HCT116 (cell line): ENCODE data around the gene ZNF804A. TPM values are rescaled to one million over a fixed set of nuclear protein-coding genes. Genes with fewer than 3 reads are reported as not detected.

Experiments
- ATAC-seq: fragments of 200-7000 bp; cut with Tn5 transposase; 2 replicates; pipeline ENCODE4 v1.9.1; 2020; ENCODE audit warnings: mild to moderate bottlenecking, moderate library complexity
- BruUV-seq: library from RNA; stranded (reverse); fragments of 400-500 nt; replicated peaks from 2 replicates; lab custom pipeline; 2021; lab: Mats Ljungman, UMichigan
- CTCF ChIA-PET: fragments of 300-600 bp; sonication (Branson Sonifier 250); formaldehyde crosslinking; loops from one replicate; lab custom pipeline; 2021; ENCODE audit warnings: antibody characterized with exemption; lab: Charles Lee
- POLR2A ChIA-PET: fragments of 300-600, 350-600 bp; sonication (Branson Sonifier 250); formaldehyde crosslinking; loops from one replicate; lab custom pipeline; 2021; ENCODE audit warnings: antibody characterized with exemption; lab: Charles Lee
- RAD21 ChIA-PET, 2 experiments: fragments of 300-600 bp; sonication (Branson Sonifier 250); formaldehyde crosslinking; loops; one replicate each; lab custom pipeline; 2023; ENCODE audit warnings: low total read pairs in 2 of 2; ENCODE audit not compliant: uncharacterized antibody in 2 of 2, unreplicated experiment in 2 of 2, low non-redundant PET in 1 of 2; lab: Charles Lee
- DNase-seq: peaks from one replicate; pipeline ENCODE4 v3.0.0-alpha.2; 2010; ENCODE audit warnings: low read depth, low spot score
- H2AFZ ChIP-seq: fragments of 200-600 bp; shearing (Covaris generic), sonication (generic); 2 replicates; pipeline ENCODE4 v1.6.1; 2017; ENCODE audit warnings: low read depth, mixed run types, mixed read lengths, antibody characterized with exemption, low read length; ENCODE audit not compliant: poor library complexity, severe bottlenecking
- H3K27ac ChIP-seq: 2 replicates; pipeline ENCODE4 v1.5.1; 2012; ENCODE audit warnings: low read depth, low read length
- H3K27me3 ChIP-seq: fragments of 200-600 bp; sonication (generic); 2 replicates; pipeline ENCODE4 v1.6.1; 2016; ENCODE audit warnings: mixed run types, low read length, mixed read lengths; ENCODE audit not compliant: insufficient read depth
- H3K36me3 ChIP-seq, 2 experiments: fragments of 200-500 bp in 1 of 2; fragments of 200-600 bp in 1 of 2; sonication (Bioruptor generic) in 1 of 2; sonication (generic) in 1 of 2; 2 replicates each; pipeline versions ENCODE4 v1.5.1 to v1.6.1; 2014 to 2016; ENCODE audit warnings: low read length in 2 of 2, inconsistent platforms in 1 of 2, mixed read lengths in 1 of 2, mixed run types in 1 of 2; ENCODE audit not compliant: insufficient read depth in 2 of 2, control insufficient read depth in 1 of 2
- H3K4me1 ChIP-seq, 2 experiments: fragments of 200-600 bp in 1 of 2; sonication (generic) in 1 of 2; 2 replicates each; pipeline versions ENCODE4 v1.5.1 to v1.6.1; 2012 to 2017; ENCODE audit warnings: low read length in 2 of 2, inconsistent platforms in 1 of 2, mild to moderate bottlenecking in 1 of 2, mixed read lengths in 1 of 2, mixed run types in 1 of 2, moderate library complexity in 1 of 2; ENCODE audit not compliant: insufficient read depth in 2 of 2, control insufficient read depth in 1 of 2
- H3K4me2 ChIP-seq: fragments of 200-600 bp; sonication (generic); 2 replicates; pipeline ENCODE4 v1.6.1; 2017; ENCODE audit warnings: mixed run types, low read length, mixed read lengths
- H3K4me3 ChIP-seq, 2 experiments: fragments of 200-600 bp in 1 of 2; sonication (generic) in 1 of 2; replicated peaks in 1 of 2; 2 replicates each; pipeline ENCODE4 v1.5.1; 2011 to 2016; ENCODE audit warnings: low read length in 2 of 2, control low read depth in 1 of 2, low read depth in 1 of 2, mild to moderate bottlenecking in 1 of 2, mixed read lengths in 1 of 2, mixed run types in 1 of 2
- H3K79me2 ChIP-seq: fragments of 200-600 bp; sonication (generic); 2 replicates; pipeline ENCODE4 v1.6.1; 2017; ENCODE audit warnings: mild to moderate bottlenecking, mixed run types, low read length, moderate library complexity, mixed read lengths; ENCODE audit not compliant: insufficient read depth
- H3K9ac ChIP-seq: fragments of 200-600 bp; sonication (generic); 2 replicates; pipeline ENCODE4 v1.6.1; 2016; ENCODE audit warnings: low read length, mixed read lengths
- H3K9me2 ChIP-seq: fragments of 200-600 bp; sonication (generic), shearing (Covaris generic); 2 replicates; pipeline ENCODE4 v1.6.1; 2017; ENCODE audit warnings: mixed run types, mild to moderate bottlenecking, moderate library complexity; ENCODE audit not compliant: insufficient read depth
- H3K9me3 ChIP-seq, 2 experiments: fragments of 200-500 bp in 1 of 2; fragments of 200-600 bp in 1 of 2; sonication (Bioruptor generic) in 1 of 2; sonication (generic) in 1 of 2; 2 replicates each; pipeline ENCODE4 v1.6.1; 2014 to 2017; ENCODE audit warnings: low read length in 2 of 2, mixed read lengths in 2 of 2, inconsistent platforms in 1 of 2, low read depth in 1 of 2, mild to moderate bottlenecking in 1 of 2, mixed run types in 1 of 2, moderate library complexity in 1 of 2; ENCODE audit not compliant: control insufficient read depth in 1 of 2, insufficient read depth in 1 of 2
- H4K20me1 ChIP-seq: fragments of 200-600 bp; sonication (generic), shearing (Covaris generic); 2 replicates; pipeline ENCODE4 v1.6.1; 2017; ENCODE audit warnings: mixed run types, mild to moderate bottlenecking, moderate library complexity; ENCODE audit not compliant: insufficient read depth
- CEBPB ChIP-seq: IDR thresholded peaks from 2 replicates; pipeline ENCODE4 v1.6.1; 2012; ENCODE audit warnings: low read depth
- EGR1 ChIP-seq: IDR thresholded peaks from 2 replicates; pipeline ENCODE4 v1.6.1; 2012; ENCODE audit warnings: low read depth
- POLR2A ChIP-seq: IDR thresholded peaks from 2 replicates; pipeline ENCODE4 v1.7.0; 2011; ENCODE audit warnings: borderline replicate concordance; ENCODE audit not compliant: insufficient read depth, insufficient read length; ENCODE audit errors: extremely low read depth
- POLR2AphosphoS5 ChIP-seq: IDR thresholded peaks from 2 replicates; pipeline ENCODE4 v1.6.1; 2011; ENCODE audit warnings: mild to moderate bottlenecking, low read depth, low read length, moderate library complexity
- RAD21 ChIP-seq: IDR thresholded peaks from 2 replicates; pipeline ENCODE4 v1.6.1; 2012; ENCODE audit warnings: low read depth, mild to moderate bottlenecking
- SIN3A ChIP-seq: IDR thresholded peaks from 2 replicates; pipeline ENCODE4 v1.6.1; 2012; ENCODE audit warnings: low read depth
- intact Hi-C: fragments of 100-400 bp; cut with micrococcal nuclease; formaldehyde crosslinking; loops from 2 replicates; pipeline ENCODE4 v1.10.0; 2022
- total RNA-seq: library from RNA; stranded (reverse); gene quantifications from one replicate; pipeline ENCODE4 v1.2.1, GENCODE V29; 2021; ENCODE audit not compliant: unreplicated experiment
- TF ChIP-seq, protein P1 (sequence below), 3 experiments: fragments of 200-600 bp in 1 of 3; sonication (generic) in 1 of 3; IDR thresholded peaks in 2 of 3; conservative IDR thresholded peaks in 1 of 3; 2 replicates each; pipeline ENCODE4 v1.5.1; 2012 to 2017; ENCODE audit warnings: low read depth in 2 of 3, low read length in 2 of 3, antibody characterized with exemption in 1 of 3, borderline replicate concordance in 1 of 3, control low read depth in 1 of 3, mild to moderate bottlenecking in 1 of 3, mixed read lengths in 1 of 3, mixed run types in 1 of 3, moderate library complexity in 1 of 3; ENCODE audit not compliant: insufficient read depth in 1 of 3

The ZNF804A gene
- total RNA-seq, 1 experiment from 2014 or later = 0.61 TPM

- intact Hi-C loops = no loop called here
- peaks cover 10% of the 10 kb centered on the region; the same call in 1 of the 2 replicates for H3K79me2 ChIP-seq
- TF ChIP-seq, protein P1, sequence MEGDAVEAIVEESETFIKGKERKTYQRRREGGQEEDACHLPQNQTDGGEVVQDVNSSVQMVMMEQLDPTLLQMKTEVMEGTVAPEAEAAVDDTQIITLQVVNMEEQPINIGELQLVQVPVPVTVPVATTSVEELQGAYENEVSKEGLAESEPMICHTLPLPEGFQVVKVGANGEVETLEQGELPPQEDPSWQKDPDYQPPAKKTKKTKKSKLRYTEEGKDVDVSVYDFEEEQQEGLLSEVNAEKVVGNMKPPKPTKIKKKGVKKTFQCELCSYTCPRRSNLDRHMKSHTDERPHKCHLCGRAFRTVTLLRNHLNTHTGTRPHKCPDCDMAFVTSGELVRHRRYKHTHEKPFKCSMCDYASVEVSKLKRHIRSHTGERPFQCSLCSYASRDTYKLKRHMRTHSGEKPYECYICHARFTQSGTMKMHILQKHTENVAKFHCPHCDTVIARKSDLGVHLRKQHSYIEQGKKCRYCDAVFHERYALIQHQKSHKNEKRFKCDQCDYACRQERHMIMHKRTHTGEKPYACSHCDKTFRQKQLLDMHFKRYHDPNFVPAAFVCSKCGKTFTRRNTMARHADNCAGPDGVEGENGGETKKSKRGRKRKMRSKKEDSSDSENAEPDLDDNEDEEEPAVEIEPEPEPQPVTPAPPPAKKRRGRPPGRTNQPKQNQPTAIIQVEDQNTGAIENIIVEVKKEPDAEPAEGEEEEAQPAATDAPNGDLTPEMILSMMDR (IDR thresholded peaks at IDR 0.05 in 2 of 3, conservative IDR thresholded peaks at IDR 0.05 in 1 of 3; ENCODE audit: borderline replicate concordance in 1 of 3, insufficient read depth in 1 of 3, low read depth in 2 of 3, low read length in 2 of 3) = 0 out of 6 replicates have a peak, but pooled peaks of 1 of the 3 experiments have one; percentile 16
- TF ChIP-seq RAD21 = peak; percentile 19; the same call in 1 of the 2 replicates
- TF ChIP-seq EGR1 = no peak
- no peak for TF ChIP-seq POLR2A
- TF ChIP-seq SIN3A = no peak
- TF ChIP-seq, all 23 proteins: peak for 2
- no peaks in the 10 kb centered on the region for H3K9me2 ChIP-seq
- H3K4me3 ChIP-seq = peak overlapping the region; percentile 41 to 61
- no peaks in the 10 kb centered on the region for H3K27me3 ChIP-seq
- peak overlapping the region; percentile 63 for H3K9ac ChIP-seq
- H4K20me1 ChIP-seq = no peaks in the 10 kb centered on the region
- no TSS peak for BruUV-seq
- H3K4me2 ChIP-seq = peak overlapping the region; percentile 76
- H3K4me1 ChIP-seq = peaks cover 0 to 16% of the 10 kb centered on the region in 2 experiments; a peak in 2 of 4 replicates
- no peaks in the 10 kb centered on the region for H3K9me3 ChIP-seq
- ChIA-PET RAD21 (no interaction called here), CTCF (interaction anchor here (1.8 kb wide), 1 partner anchor 15 kb away, joined by 9 read pairs; no protein-coding TSS in a partner anchor), POLR2A (no interaction called here)
- peak overlapping the region; percentile 27; the same call in 1 of the 2 replicates for H3K27ac ChIP-seq
- DNase-seq = peak; percentile 27
- H3K36me3 ChIP-seq = no peaks in the 10 kb centered on the region
- ATAC-seq = peak; percentile 47
- H2AFZ ChIP-seq = peak overlapping the region; percentile 87
Observed at GRCh38 chr2:184596819-184597411, 1.4 kb upstream of the ZNF804A start.

DNA sequence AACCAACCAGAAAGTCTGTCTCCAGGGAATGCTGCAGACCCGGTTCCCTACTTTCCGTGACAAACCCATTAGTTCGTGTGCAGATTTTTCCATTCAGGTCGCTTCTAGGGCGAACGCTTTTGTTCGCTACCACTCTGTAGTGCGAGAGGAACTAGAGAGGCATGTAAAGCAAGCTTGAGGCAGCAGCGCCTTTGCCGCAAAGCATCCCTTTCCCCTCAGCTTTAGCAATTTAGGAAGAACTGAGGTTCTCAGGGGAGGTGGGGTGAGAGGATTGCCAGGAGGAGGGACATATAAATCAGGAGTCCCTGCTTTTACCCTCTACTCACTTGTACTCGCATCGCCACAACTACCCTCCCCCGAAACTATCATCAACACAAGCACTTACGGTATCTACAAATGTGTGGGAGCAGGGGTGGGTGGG is 748 bp upstream of the ZNF804A start:
- Histone ChIP-seq H3K4me2 (peak overlapping the region; percentile 76), H3K4me3 (peak overlapping the region; percentile 41 to 61), H3K27ac (peak overlapping the region; percentile 27; the same call in 1 of the 2 replicates)
- BruUV-seq = no TSS peak
- no peak for TF ChIP-seq POLR2A
- TF ChIP-seq POLR2AphosphoS5 = no peak
- TF ChIP-seq CEBPB = no peak
- no peak for TF ChIP-seq EGR1
- TF ChIP-seq, all 23 proteins: peak for 0
- DNase-seq = peak; percentile 26
- 0 out of 2 replicates have a peak, but pooled peaks cover under 1% of the 10 kb centered on the region for H4K20me1 ChIP-seq
- CTCF ChIA-PET = interaction anchor here (1.8 kb wide), 1 partner anchor 14 kb away, joined by 9 read pairs; no protein-coding TSS in a partner anchor
- H3K4me1 ChIP-seq = peaks cover 0 to 16% of the 10 kb centered on the region in 2 experiments; a peak in 2 of 4 replicates
- no peaks in the 10 kb centered on the region for H3K9me2 ChIP-seq
- H2AFZ ChIP-seq = no peak overlapping the region
- H3K27me3 ChIP-seq = no peaks in the 10 kb centered on the region
- peak; percentile 59 for ATAC-seq
- RAD21 ChIA-PET = no interaction called here
- POLR2A ChIA-PET = no interaction called here
- intact Hi-C loops = no loop called here
- H3K9me3 ChIP-seq = no peaks in the 10 kb centered on the region
- no peaks in the 10 kb centered on the region for H3K36me3 ChIP-seq
- H3K79me2 ChIP-seq = peaks cover 14% of the 10 kb centered on the region; the same call in 1 of the 2 replicates
- peak overlapping the region; percentile 63 for H3K9ac ChIP-seq
